Measurements from ENCODE around the gene KCNN4. TPM values are rescaled to one million over a fixed set of nuclear protein-coding genes. Genes with fewer than 3 reads are reported as not detected.
"Not testable (repeated sequence)": the region's sequence is repeated elsewhere in the genome, so short reads cannot be mapped to it uniquely, and the experiment has no call there.

Gene KCNN4
- total RNA-seq, 1 donor: 136 TPM

GRCh38 chr19:43775299-43775890 lies 5.4 kb downstream of the KCNN4 start:
- no peak for DNase-seq (ENCODE audit: low read depth in 2 of 3, low spot score in 2 of 3)

- not testable (repeated sequence) for DNase-seq (ENCODE audit: low read depth in 2 of 3, low spot score in 2 of 3)
Measured at GRCh38 chr19:43774940-43775258, 5.9 kb downstream of the KCNN4 start.

- peak in 2 of 3 donors; percentile 73 to 84 for DNase-seq (ENCODE audit: low read depth in 2 of 3, low spot score in 2 of 3)
Measured at GRCh38 chr19:43774103-43774939, 6.5 kb downstream of the KCNN4 start.

- DNase-seq (ENCODE audit: low read depth in 2 of 3, low spot score in 2 of 3): no peak
Measured at GRCh38 chr19:43773725-43774102, 7.1 kb downstream of the KCNN4 start.

GRCh38 chr19:43769256-43769655 lies 11.5 kb downstream of the KCNN4 start:
- no peak for DNase-seq (ENCODE audit: low read depth in 2 of 3, low spot score in 2 of 3)

- no peak for DNase-seq (ENCODE audit: low read depth in 2 of 3, low spot score in 2 of 3)
Measured at GRCh38 chr19:43768273-43769050, 12.3 kb downstream of the KCNN4 start.

GRCh38 chr19:43767818-43768217 lies 13.0 kb downstream of the KCNN4 start:
- DNase-seq (ENCODE audit: low read depth in 2 of 3, low spot score in 2 of 3): no peak

- no peak for DNase-seq (ENCODE audit: low read depth in 2 of 3, low spot score in 2 of 3)
Measured at GRCh38 chr19:43767316-43767715, 13.5 kb downstream of the KCNN4 start.

- no peak for DNase-seq (ENCODE audit: low read depth in 2 of 3, low spot score in 2 of 3)
Measured at GRCh38 chr19:43766755-43767043, 14.1 kb downstream of the KCNN4 start.

GRCh38 chr19:43765109-43765876 lies 15.5 kb downstream of the KCNN4 start:
- no peak for DNase-seq (ENCODE audit: low read depth in 2 of 3, low spot score in 2 of 3)

GRCh38 chr19:43764684-43765083 lies 16.1 kb downstream of the KCNN4 start:
- not testable (repeated sequence) for DNase-seq (ENCODE audit: low read depth in 2 of 3, low spot score in 2 of 3)

GRCh38 chr19:43763473-43763939 lies 17.3 kb downstream of the KCNN4 start:
- DNase-seq (ENCODE audit: low read depth in 2 of 3, low spot score in 2 of 3): no peak

GRCh38 chr19:43762814-43763213 lies 18.0 kb downstream of the KCNN4 start:
- no peak for DNase-seq (ENCODE audit: low read depth in 2 of 3, low spot score in 2 of 3)

GRCh38 chr19:43760941-43761340 lies 19.8 kb downstream of the KCNN4 start:
- DNase-seq (ENCODE audit: low read depth in 2 of 3, low spot score in 2 of 3): no peak

GRCh38 chr19:43759515-43759914 lies 21.3 kb downstream of the KCNN4 start:
- DNase-seq (ENCODE audit: low read depth in 2 of 3, low spot score in 2 of 3): no peak

GRCh38 chr19:43755256-43755801 lies 25.4 kb downstream of the KCNN4 start:
- peak; percentile 52 to 87 (median 80) for DNase-seq (ENCODE audit: low read depth in 2 of 3, low spot score in 2 of 3)

GRCh38 chr19:43754503-43755255 lies 26.1 kb downstream of the KCNN4 start, which contains the start of gene SMG9:
Gene SMG9, minus strand, starts transcription at chr19:43754962. Its CDS starts 4,221 bp downstream, at chr19:43750741.
- DNase-seq (ENCODE audit: low read depth in 2 of 3, low spot score in 2 of 3): peak; percentile 98 to 99 (median 99)

GRCh38 chr19:43754253-43754502 lies 26.6 kb downstream of the KCNN4 start:
- no peak for DNase-seq (ENCODE audit: low read depth in 2 of 3, low spot score in 2 of 3)

GRCh38 chr19:43752287-43752875 lies 28.4 kb downstream of the KCNN4 start:
- DNase-seq (ENCODE audit: low read depth in 2 of 3, low spot score in 2 of 3): no peak
